Measurements from ENCODE around the gene BSX.
A peak's percentile ranks its signal among the peaks of the same experiment; 100 is the strongest.

BSX gene

DNA sequence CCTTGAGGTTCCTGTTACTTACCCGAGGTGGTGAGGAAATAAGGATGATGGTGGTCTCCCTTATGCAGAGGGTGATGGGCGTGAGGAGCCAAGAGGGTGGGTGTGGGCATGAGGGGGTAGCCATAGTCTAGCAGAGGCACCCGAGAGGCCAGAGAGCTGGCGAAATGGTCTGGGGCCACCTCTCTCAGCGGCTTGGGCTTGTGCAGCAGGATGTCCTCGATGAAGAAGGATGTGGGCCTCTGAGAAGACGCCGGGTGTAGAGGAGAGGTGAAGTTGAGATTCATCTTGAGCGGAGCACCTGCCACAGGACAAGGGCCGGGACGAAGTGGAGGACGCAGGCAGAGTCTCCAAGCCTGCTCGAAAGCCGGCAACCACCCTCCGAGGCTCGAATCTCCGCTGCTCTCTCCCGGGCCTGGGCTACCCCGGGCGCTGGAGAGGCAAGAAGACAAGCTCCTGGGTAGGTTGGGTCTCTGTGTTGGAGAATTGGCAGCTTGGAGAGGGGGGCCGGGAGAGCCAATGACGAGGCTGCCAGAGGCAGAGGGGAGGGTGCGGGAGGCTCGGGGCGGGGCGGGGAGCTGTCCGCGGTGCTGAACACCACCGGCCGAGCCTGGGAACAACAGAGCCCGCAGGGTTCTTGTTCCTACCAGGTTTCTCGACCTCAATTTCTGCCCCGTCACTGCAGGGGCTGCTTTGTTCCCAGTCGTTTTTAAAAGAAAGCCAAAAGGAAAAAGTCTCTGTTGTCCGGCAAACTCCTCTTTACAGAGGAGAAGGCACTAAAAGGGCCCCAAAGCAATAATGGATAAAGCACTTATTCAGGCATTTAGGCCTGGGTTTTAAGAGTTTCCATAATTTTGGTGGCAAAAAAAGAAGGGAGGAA, at the start of gene BSX:
TSS of gene BSX (minus strand) at position 447 of the 877 bp plus-strand sequence. CDS start at position 284, 163 bp downstream.
- DNase-seq (ENCODE audit: low read depth, low spot score): peak; percentile 11

GRCh38 chr11:123030517-123030916, 48.9 kb upstream of the BSX start:
- DNase-seq (ENCODE audit: low read depth, low spot score): no peak

GRCh38 chr11:123020968-123021367, 39.3 kb upstream of the BSX start:
- DNase-seq (ENCODE audit: low read depth, low spot score): no peak

GRCh38 chr11:123018702-123019101, 37.1 kb upstream of the BSX start:
- no peak for DNase-seq (ENCODE audit: low read depth, low spot score)

GRCh38 chr11:123011510-123011909, 29.9 kb upstream of the BSX start:
- DNase-seq (ENCODE audit: low read depth, low spot score): no peak

DNA sequence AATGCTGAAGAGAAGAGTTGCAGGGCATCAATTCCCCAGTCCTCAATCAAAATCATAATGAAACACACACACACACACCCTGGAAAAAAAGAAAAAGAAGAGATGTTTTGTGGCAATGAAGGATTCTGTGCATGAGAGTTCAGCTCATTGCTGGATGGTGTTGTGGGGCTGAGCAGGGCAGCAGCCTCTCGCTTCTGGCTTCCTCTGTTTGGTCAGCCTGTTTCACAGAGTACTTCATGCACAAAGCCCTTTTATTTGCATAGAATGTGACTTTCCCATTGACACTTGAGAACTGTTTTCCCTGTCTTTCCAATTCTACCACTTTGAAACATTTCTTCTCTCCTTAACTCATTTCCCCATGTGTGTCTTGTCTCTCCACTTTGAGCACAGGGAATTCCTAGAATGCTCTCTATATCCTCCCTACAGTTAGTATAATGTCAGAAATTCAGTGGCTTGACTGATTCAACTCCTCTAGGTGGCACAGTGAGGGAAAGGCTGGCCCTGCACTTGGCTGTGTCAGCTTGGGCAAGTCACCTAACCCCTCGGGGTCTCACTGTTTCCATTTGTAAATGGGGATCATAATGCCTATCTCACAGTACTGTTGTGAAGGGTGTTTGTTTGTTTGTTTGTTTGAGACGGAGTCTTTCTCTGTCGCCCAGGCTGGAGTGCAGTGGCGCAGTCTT, 25.4 kb upstream of the BSX start:
- DNase-seq (ENCODE audit: low read depth, low spot score): no peak

GRCh38 chr11:123000721-123001120, 19.1 kb upstream of the BSX start:
- no peak for DNase-seq (ENCODE audit: low read depth, low spot score)

DNA sequence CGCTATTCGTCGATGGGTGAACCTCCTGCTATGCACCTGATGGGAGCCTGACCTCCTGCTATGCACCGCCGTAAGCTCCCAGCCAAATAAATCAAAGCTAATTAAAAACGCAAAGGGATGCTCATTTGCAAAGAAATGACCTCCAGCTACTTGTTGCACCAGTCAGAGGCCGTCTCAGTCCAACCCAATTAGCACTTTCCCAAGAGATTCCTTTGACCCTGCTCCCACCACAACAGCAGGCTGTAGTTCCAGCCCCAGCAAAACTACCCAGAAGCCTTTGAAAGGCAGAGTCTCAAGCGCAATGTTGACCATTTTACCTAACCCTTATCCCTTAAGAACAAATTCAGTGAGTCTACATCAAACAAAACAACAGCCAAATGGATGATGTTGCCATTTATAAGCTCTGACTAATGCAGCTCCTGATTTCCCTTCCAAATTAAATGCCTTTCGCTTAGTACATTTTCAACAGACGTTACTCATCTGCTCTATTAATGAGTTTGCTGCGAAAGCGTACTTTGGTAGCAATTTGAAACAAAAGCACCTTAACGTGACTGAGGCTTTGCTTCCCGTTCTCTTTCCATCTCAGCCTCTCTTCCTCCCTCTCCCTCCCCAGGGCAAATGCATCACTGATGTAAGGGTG, 17.2 kb upstream of the BSX start:
- no peak for DNase-seq (ENCODE audit: low read depth, low spot score)

DNA sequence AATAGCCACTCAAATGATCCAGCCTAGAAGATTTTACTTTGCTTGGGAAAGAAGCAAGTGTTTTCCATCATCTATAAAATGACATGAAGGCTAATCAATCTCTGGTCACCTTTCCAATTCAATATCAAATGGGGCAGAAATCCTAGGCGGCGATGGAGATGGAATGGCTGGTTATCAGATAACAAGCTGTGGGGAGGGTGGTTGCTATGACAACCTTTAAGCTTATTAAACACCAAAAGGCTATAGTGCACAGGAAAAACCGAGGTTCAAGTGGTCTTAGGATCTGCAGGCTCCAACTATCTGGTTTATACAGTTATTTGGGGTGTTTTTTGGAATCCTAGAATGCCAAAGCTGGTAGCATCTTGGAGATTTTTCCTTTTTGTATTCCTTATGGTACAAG, 13.9 kb upstream of the BSX start:
- no peak for DNase-seq (ENCODE audit: low read depth, low spot score)

DNA sequence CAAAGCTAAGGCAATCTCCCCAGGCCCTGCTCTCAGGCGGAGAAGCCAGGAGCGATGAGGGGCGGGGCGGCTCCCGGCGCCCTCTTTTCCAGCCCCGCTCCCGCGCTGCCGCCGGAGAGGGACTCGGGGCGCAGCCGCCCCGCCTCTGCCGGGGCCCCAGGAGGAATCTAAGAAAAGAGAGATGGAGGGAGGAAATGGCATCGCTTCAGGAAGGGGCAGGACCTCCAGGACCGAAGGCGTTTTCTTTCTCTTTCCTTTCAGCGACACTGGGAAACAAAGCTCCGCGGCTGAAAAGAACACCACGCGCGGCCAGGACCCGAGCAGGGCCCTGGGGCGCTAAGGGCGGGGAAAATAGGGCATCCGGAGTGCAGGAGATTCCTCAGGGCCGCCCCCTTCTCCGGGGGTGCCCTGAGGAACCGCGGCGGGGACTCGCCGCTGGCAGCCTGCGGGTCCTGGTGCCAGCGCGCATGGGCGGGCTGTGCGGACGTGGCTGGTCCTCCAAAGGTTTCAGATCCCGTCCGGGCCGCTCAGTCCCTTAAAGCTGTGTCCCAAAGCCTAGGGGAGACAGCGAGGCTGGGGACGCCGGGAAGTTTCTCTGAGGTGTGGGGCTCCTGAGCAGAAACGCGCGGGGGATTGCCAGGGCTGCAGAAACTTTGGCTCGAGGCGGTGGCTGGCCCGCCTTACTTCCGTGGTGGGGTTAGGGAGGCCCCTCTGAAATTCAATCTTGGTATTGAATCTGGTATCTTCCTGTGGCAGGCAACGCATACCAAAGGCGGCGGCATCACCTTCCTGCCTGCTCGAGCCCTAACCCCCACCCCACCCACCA, 2.8 kb upstream of the BSX start:
- no peak for DNase-seq (ENCODE audit: low read depth, low spot score)

GRCh38 chr11:122983438-122984185, 2.0 kb upstream of the BSX start:
- DNase-seq (ENCODE audit: low read depth, low spot score): no peak

DNA sequence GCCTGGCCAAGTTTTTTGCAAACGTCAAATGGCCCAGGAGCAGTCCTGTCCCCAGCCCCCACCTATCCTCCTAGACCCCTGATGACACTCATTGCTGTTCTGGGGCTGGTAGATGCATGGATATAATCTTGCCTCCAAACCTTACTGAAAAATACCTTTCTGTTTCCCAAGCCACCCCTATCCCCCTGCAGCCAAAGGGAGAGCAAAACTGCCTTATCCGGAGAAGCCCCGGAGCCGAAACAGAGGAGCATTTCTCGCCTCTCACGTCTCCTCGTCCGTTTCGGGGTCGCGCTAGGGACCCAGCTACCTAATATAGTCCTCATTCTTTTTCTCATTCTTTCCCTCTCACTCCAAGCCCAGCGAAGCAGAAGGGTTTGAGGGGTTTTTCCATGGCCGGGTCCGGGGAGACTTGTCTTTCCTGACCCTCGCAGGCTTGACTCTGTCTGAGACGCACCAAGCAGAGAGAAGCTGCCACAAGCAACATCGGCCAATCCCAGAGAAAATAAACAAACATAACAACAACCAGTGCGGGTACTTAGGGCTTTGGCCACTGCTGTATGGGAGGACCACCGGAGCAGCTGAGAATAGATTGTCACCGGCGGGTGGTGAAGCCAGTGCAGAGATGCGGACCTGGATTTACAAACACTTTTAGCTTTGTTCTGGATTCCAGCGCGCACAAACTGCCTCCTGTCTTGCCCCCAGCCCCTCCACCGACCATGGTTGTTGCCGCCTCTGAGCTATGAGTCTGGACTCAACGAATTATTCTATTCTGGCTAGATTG, 1.6 kb downstream of the BSX start:
- no peak for DNase-seq (ENCODE audit: low read depth, low spot score)

GRCh38 chr11:122979103-122979814, 2.4 kb downstream of the BSX start:
- DNase-seq (ENCODE audit: low read depth, low spot score): no peak

DNA sequence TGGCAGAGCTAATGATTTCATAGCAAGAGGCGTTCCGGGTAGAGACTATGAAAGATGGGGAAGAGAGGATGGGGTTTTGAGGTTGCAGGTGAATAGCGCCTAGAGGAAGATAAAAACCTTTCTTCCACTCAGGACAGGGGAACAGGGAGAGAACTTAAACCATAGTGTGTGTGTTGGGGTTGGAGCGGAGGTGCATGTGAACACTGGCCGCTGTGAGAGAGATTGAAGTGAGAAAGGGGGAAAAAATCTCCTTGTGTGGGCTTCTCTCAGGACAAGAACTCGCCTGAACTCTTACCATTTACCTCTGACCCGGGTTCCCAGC, 3.4 kb downstream of the BSX start:
- DNase-seq (ENCODE audit: low read depth, low spot score): no peak

DNA sequence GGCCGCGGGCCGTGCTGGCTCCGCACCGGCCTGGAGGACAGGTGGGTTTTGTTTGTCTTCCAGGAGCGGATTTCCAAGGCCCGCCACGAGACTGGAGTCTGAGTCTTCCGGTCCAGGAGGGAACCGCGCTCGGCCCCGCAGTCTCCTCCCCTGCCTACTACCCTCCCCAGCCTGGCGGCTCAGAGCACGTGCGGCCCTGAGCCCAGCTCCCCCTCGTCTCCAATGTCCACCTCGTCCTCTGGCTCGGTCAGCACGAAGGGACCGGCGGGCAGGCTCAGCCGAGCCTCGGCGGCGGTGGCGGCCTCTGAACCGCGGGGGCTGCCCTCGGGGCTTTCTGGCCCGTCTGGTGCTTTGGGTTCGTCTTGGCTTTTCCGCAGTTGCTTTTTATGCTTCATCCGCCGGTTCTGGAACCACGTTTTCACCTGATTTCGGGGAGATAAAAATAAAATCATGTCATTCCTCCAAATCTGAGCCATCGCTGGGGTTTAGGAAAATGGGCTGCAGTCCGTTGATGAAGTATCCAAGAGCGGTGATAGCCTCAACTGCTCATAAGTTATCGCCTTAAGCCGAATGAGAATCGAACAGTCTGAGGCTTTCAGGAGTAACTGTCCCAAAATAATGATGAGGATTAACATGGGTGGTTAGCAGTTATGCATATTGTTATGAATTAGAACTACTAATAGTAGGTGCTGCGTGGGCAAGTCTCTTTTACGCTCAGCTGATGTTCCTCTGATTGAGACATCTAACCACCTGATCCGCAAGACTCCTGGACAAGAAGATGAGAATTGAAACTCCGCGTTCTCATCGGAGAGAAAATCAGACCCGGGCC, 4.0 kb downstream of the BSX start:
- DNase-seq (ENCODE audit: low read depth, low spot score): no peak

GRCh38 chr11:122976734-122977469, 4.7 kb downstream of the BSX start:
- no peak for DNase-seq (ENCODE audit: low read depth, low spot score)

DNA sequence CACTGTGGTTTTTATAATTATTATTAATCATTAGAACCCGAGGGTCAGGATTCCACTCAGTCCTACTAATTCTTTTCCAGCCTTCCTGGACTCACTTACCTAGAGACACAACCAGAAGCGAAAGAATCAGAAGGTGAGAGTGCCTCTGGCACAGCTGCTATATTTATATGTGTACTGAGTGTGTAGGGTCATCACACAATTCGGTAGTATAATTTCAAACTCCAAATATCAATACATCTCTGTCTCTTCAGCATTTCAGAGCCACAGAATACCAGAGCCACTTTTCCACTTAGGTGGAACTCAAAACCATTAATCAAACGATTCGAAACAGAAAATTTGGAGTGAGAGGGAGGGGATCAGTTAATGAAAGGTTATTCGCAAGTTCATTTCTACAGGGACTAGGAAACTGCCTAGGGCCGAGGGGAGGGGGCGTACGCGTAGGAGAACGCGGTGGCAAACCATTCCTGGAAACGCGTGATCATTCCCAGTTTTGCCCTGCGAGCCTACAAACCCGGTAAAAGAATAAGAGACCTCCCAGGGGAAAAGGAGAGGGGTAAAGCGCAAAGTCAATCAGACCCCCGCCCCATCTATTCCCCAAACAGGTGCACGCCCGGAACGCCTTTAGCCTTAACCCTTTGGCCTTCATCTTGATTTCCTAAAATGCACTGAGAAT, 5.4 kb downstream of the BSX start:
- DNase-seq (ENCODE audit: low read depth, low spot score): no peak

- no peak for DNase-seq (ENCODE audit: low read depth, low spot score)
Observed at GRCh38 chr11:122963961-122964360, 17.7 kb downstream of the BSX start.

Measured in activated CD4-positive, CD25-positive, alpha-beta regulatory T cell treated with anti-CD3 and anti-CD28 coated beads, Interleukin-2, amount 50 U/mL, for 16 hours (primary cell).